ENCODE results near the gene PAX8.

DNA sequence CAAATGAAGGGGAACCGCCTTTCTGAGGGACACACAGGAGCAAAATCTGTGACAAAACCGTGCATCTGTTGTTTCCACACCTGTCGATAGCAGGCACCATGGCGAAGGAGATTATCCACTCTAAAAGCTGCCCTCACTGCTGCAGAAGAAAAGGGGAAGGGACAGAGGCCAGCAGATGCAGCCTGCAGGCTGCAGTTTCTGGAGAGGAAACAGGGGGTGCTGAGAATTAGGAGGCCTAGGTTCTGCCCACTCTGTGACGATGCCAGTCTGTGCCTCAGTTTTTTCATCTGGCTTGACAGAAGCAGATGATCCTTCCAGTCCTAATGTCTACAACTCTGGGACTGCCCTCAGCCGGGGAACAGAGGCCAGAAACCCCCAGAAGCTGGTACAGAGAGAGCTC is 17.7 kb downstream of the PAX8 start:
- TF ChIP-seq, protein P1, sequence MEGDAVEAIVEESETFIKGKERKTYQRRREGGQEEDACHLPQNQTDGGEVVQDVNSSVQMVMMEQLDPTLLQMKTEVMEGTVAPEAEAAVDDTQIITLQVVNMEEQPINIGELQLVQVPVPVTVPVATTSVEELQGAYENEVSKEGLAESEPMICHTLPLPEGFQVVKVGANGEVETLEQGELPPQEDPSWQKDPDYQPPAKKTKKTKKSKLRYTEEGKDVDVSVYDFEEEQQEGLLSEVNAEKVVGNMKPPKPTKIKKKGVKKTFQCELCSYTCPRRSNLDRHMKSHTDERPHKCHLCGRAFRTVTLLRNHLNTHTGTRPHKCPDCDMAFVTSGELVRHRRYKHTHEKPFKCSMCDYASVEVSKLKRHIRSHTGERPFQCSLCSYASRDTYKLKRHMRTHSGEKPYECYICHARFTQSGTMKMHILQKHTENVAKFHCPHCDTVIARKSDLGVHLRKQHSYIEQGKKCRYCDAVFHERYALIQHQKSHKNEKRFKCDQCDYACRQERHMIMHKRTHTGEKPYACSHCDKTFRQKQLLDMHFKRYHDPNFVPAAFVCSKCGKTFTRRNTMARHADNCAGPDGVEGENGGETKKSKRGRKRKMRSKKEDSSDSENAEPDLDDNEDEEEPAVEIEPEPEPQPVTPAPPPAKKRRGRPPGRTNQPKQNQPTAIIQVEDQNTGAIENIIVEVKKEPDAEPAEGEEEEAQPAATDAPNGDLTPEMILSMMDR (conservative IDR thresholded peaks at IDR 0.05; ENCODE audit: low read depth, low read length) = no peak
- TF ChIP-seq EZH2 (IDR thresholded peaks at IDR 0.05; ENCODE audit: borderline replicate concordance, low read depth, low read length, poor library complexity, severe bottlenecking) = no peak
